Ishikawa (cell line): ENCODE measurements around the gene SMCR8.

ENCODE experiments used
- CEBPB ChIP-seq: IDR thresholded peaks from 2 replicates; pipeline ENCODE4 v1.6.1; 2012
- CREB1 ChIP-seq: IDR thresholded peaks from 2 replicates; pipeline ENCODE4 v1.6.1; 2012; ENCODE audit warnings: low read depth
- EGR1 ChIP-seq: IDR thresholded peaks from 2 replicates; pipeline ENCODE4 v1.6.1; 2012
- EP300 ChIP-seq: IDR thresholded peaks from 2 replicates; pipeline ENCODE4 v1.6.1; 2012; ENCODE audit warnings: borderline replicate concordance
- FOXM1 ChIP-seq: IDR thresholded peaks from 2 replicates; pipeline ENCODE4 v1.6.1; 2012; ENCODE audit warnings: low read depth, borderline replicate concordance
- NFIC ChIP-seq: IDR thresholded peaks from 2 replicates; pipeline ENCODE4 v1.6.1; 2012
- RAD21 ChIP-seq: IDR thresholded peaks from 2 replicates; pipeline ENCODE4 v1.6.1; 2012; ENCODE audit warnings: low read depth
- TAF1 ChIP-seq: IDR thresholded peaks from 2 replicates; pipeline ENCODE4 v1.6.1; 2012; ENCODE audit warnings: low read depth, mild to moderate bottlenecking
- TCF12 ChIP-seq: IDR thresholded peaks from 2 replicates; pipeline ENCODE4 v1.6.1; 2012; ENCODE audit warnings: low read depth
- TEAD4 ChIP-seq: IDR thresholded peaks from 2 replicates; pipeline ENCODE4 v1.6.1; 2012
- YY1 ChIP-seq: IDR thresholded peaks from 2 replicates; pipeline ENCODE4 v1.6.1; 2012; ENCODE audit warnings: low read depth
- ZBTB7A ChIP-seq: IDR thresholded peaks from 2 replicates; pipeline ENCODE4 v1.6.1; 2012; ENCODE audit warnings: low read depth
- TF ChIP-seq, protein P1 (sequence below): IDR thresholded peaks from 2 replicates; pipeline ENCODE4 v1.6.1; 2012
- TF ChIP-seq, protein P2 (sequence below): IDR thresholded peaks from 2 replicates; pipeline ENCODE4 v1.6.1; 2012; ENCODE audit warnings: low read depth, mild to moderate bottlenecking
- TF ChIP-seq, protein P3 (sequence below): IDR thresholded peaks from 2 replicates; pipeline ENCODE4 v1.6.1; 2012

The SMCR8 gene

GRCh38 chr17:18327093-18327492 is 12.0 kb downstream of the SMCR8 start:
- 0 out of 2 replicates have a peak, but pooled peaks have one; percentile 25 for TF ChIP-seq TAF1
- no peak for TF ChIP-seq NFIC

GRCh38 chr17:18327556-18327955 is 12.5 kb downstream of the SMCR8 start:
- TF ChIP-seq TAF1, result no peak
- TF ChIP-seq, protein P1, sequence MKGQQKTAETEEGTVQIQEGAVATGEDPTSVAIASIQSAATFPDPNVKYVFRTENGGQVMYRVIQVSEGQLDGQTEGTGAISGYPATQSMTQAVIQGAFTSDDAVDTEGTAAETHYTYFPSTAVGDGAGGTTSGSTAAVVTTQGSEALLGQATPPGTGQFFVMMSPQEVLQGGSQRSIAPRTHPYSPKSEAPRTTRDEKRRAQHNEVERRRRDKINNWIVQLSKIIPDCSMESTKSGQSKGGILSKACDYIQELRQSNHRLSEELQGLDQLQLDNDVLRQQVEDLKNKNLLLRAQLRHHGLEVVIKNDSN, result no peak
- no peak for TF ChIP-seq CEBPB
- TF ChIP-seq EP300, result no peak

GRCh38 chr17:18328643-18329204 is 13.6 kb downstream of the SMCR8 start:
- TF ChIP-seq TCF12 (no peak), EP300 (no peak), CEBPB (no peak)
- TF ChIP-seq, protein P1, result no peak

DNA sequence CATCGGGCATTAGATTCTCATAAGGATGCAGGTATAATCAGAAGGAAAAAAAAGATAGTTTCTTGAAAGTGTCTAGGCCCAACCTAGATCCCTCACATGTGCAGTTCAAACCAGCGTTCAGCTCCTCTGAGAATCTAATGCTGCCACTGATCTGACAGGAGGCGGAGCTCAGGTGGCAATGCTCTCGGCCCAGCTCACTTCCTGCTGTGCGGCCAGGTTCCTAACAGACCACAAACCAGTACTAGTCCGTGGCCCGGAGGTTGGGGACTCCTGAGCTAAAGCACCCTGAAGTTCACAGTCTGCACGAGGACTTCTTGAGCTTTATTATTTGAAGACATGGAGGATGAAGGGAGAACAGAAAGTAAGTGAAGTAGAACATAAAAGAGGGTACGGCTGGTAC is 16.8 kb downstream of the SMCR8 start:
- TF ChIP-seq TAF1 (no peak), CREB1 (no peak), CEBPB (no peak), ZBTB7A (no peak), EP300 (no peak), FOXM1 (no peak), RAD21 (no peak), EGR1 (no peak)
- TF ChIP-seq, protein P2, sequence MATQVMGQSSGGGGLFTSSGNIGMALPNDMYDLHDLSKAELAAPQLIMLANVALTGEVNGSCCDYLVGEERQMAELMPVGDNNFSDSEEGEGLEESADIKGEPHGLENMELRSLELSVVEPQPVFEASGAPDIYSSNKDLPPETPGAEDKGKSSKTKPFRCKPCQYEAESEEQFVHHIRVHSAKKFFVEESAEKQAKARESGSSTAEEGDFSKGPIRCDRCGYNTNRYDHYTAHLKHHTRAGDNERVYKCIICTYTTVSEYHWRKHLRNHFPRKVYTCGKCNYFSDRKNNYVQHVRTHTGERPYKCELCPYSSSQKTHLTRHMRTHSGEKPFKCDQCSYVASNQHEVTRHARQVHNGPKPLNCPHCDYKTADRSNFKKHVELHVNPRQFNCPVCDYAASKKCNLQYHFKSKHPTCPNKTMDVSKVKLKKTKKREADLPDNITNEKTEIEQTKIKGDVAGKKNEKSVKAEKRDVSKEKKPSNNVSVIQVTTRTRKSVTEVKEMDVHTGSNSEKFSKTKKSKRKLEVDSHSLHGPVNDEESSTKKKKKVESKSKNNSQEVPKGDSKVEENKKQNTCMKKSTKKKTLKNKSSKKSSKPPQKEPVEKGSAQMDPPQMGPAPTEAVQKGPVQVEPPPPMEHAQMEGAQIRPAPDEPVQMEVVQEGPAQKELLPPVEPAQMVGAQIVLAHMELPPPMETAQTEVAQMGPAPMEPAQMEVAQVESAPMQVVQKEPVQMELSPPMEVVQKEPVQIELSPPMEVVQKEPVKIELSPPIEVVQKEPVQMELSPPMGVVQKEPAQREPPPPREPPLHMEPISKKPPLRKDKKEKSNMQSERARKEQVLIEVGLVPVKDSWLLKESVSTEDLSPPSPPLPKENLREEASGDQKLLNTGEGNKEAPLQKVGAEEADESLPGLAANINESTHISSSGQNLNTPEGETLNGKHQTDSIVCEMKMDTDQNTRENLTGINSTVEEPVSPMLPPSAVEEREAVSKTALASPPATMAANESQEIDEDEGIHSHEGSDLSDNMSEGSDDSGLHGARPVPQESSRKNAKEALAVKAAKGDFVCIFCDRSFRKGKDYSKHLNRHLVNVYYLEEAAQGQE, result no peak

- TF ChIP-seq, protein P1, result no peak
Observed at GRCh38 chr17:18332909-18333489, 17.9 kb downstream of the SMCR8 start.

DNA sequence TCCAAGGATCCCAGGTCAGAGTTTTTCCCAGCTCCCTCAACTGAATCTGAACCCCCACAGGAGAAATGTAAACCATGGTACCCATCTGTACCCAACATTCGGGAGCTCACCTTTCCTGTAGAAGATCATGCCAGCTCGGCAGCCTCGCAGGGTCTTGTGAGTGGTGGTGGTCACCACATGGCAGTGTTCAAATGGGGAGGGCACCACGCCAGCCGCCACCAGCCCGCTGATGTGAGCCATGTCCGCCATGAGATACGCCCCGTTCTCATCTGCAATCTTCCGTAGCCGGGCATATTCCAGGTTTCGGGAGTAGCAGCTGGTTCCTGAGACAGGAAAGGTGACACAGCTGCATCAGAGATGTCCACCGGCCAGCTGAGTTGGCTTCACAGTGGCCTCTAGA is 24.8 kb downstream of the SMCR8 start:
- TF ChIP-seq, protein P1, result no peak
- TF ChIP-seq FOXM1 (no peak), CEBPB (no peak), RAD21 (no peak), ZBTB7A (no peak), TEAD4 (no peak), EP300 (no peak), YY1 (no peak)

GRCh38 chr17:18344021-18344420 is 28.9 kb downstream of the SMCR8 start:
- TF ChIP-seq ZBTB7A, result no peak
- TF ChIP-seq RAD21, result no peak
- no peak for TF ChIP-seq EGR1
- no peak for TF ChIP-seq CREB1
- TF ChIP-seq, protein P3, sequence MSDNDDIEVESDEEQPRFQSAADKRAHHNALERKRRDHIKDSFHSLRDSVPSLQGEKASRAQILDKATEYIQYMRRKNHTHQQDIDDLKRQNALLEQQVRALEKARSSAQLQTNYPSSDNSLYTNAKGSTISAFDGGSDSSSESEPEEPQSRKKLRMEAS, result no peak
- TF ChIP-seq, protein P2, result no peak
- no peak for TF ChIP-seq TCF12
- no peak for TF ChIP-seq CEBPB
- TF ChIP-seq NFIC, result no peak
- TF ChIP-seq TEAD4, result no peak
